ENCODE results near the gene AGO4. TPM values are rescaled to one million over a fixed set of nuclear protein-coding genes. Genes with fewer than 3 reads are reported as not detected.

AGO4 gene
- total RNA-seq, 1 experiment from 2014 or later = 6.1 TPM

- no peak overlapping the region for H3K4me3 ChIP-seq (replicated peaks in 1 of 2; ENCODE audit: low read depth in 1 of 2, low read length in 2 of 2)
- no peaks in the 10 kb centered on the region for H3K9me3 ChIP-seq (ENCODE audit: control insufficient read depth in 1 of 2, insufficient read depth in 1 of 2, low read depth in 1 of 2, low read length in 2 of 2)
- no peaks in the 10 kb centered on the region for H3K36me3 ChIP-seq (ENCODE audit: control insufficient read depth in 1 of 2, insufficient read depth in 2 of 2, low read length in 2 of 2)
- CTCF ChIA-PET = no interaction called here
- BruUV-seq (replicated peaks) = no TSS peak
- H3K9ac ChIP-seq (ENCODE audit: low read length) = no peak overlapping the region
- no peaks in the 10 kb centered on the region for H3K4me1 ChIP-seq (ENCODE audit: control insufficient read depth in 1 of 2, insufficient read depth in 2 of 2, low read length in 2 of 2)
- intact Hi-C loops (cut with micrococcal nuclease) = no loop called here
- H2AFZ ChIP-seq (ENCODE audit: low read depth, low read length, poor library complexity, severe bottlenecking) = no peak overlapping the region
- no peaks in the 10 kb centered on the region for H4K20me1 ChIP-seq (ENCODE audit: insufficient read depth)
- H3K79me2 ChIP-seq (ENCODE audit: insufficient read depth, low read length) = no peaks in the 10 kb centered on the region
- H3K27me3 ChIP-seq (ENCODE audit: insufficient read depth, low read length) = no peaks in the 10 kb centered on the region
- RAD21 ChIA-PET (ENCODE audit: low non-redundant PET in 1 of 2, low total read pairs in 2 of 2, uncharacterized antibody in 2 of 2, unreplicated experiment in 2 of 2) = no interaction called here
- no peak for DNase-seq (ENCODE audit: low read depth, low spot score)
- H3K9me2 ChIP-seq (ENCODE audit: insufficient read depth) = no peaks in the 10 kb centered on the region
- ATAC-seq = peak; percentile 53; the same call in 1 of the 2 replicates
- POLR2A ChIA-PET = no interaction called here
- no peak overlapping the region for H3K4me2 ChIP-seq (ENCODE audit: low read length)
- TF ChIP-seq FOSL1 (IDR thresholded peaks at IDR 0.05; ENCODE audit: low read depth) = no peak
- no peak for TF ChIP-seq ZBTB33 (IDR thresholded peaks at IDR 0.05; ENCODE audit: extremely low read depth, insufficient replicate concordance, low read length)
- TF ChIP-seq REST (IDR thresholded peaks at IDR 0.05; ENCODE audit: low read depth) = peak; percentile 80
- no peak for TF ChIP-seq EZH2phosphoT487 (IDR thresholded peaks at IDR 0.05; ENCODE audit: borderline replicate concordance)
- no peak overlapping the region for H3K27ac ChIP-seq (ENCODE audit: low read depth, low read length)
These were observed 69.2 kb downstream of the AGO4 start for GRCh38 chr1:35876988-35877387.
